SU-DHL-6 (cell line): ENCODE measurements around the gene PTPN13.

Experiments
- CTCF ChIP-seq: fragments of 200-600 bp; sonication (generic); IDR thresholded peaks from one replicate; pipeline ENCODE4 v1.5.1; 2017; ENCODE audit warnings: antibody characterized with exemption, mild to moderate bottlenecking, low read length, moderate library complexity; ENCODE audit not compliant: insufficient read depth, poor library complexity, severe bottlenecking
- EZH2phosphoT487 ChIP-seq: fragments of 200-600 bp; sonication (generic), shearing (Covaris generic); conservative IDR thresholded peaks from 2 replicates; pipeline ENCODE4 v1.6.1; 2018; ENCODE audit warnings: mild to moderate bottlenecking, antibody characterized with exemption, low read length, moderate library complexity, mixed read lengths

DNA sequence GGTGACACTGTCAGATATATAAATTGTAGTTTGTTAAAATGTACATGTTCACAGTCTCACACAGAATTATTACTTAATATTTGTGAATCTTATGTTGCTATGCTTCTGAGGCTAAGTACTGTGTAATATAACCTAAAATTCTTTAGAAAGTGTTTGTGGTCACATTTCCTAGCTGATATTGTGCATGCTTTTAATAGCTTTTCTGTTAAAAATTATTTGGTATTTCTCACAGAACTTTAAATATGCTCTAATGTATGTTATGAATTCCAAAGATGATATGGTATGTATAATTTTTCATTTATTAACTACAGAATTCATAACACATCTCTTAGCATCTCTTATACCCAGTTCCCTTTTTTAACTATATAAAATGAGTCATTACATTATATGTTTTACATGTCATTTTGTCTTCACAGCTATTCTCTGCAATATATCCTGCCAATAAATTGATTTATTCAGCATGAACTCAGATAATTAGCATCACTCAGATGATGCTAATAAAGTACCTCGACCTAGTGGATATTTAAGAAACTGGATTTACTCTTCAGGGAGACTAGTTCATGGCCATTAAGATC lies 9.3 kb downstream of the PTPN13 start:
- TF ChIP-seq CTCF (no peak), EZH2phosphoT487 (no peak)
